SHP77 (cell line): ENCODE measurements around the gene UBE2D1.
A peak's percentile ranks its signal among the peaks of the same experiment; 100 is the strongest.

Experiments
- DNase-seq, 2 experiments: peaks; one replicate each; lab custom pipeline; 2025; lab: John Stamatoyannopoulos, UW

UBE2D1 gene

DNA sequence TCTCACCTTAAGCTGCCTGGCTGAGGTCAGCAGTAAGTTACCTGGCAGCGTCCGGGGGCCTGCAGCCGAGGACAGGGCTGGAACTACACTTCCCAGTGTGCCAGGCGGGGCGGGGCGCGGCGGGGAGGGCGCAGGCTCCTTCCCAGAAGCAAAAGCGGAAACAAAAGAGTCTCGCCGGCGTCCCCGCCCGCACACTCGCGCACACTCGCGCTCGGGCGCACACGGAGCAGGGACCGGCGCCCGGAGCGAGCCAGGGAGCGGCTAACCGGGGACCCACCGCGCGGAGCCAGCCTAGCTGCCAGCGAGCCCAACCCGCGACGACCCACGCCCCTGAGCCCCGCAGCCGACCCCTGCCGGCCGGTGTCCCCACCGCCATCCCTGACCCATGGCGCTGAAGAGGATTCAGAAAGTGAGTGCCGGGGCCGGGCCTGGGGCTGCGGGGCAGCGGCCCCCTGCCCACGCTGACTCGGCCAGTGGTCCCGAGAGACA lies at the start of gene UBE2D1:
UBE2D1 (plus strand) TSS at position 190 of the 489 bp plus-strand sequence; CDS start at position 386, 196 bp downstream.
- DNase-seq: peak; percentile 36 to 72

DNA sequence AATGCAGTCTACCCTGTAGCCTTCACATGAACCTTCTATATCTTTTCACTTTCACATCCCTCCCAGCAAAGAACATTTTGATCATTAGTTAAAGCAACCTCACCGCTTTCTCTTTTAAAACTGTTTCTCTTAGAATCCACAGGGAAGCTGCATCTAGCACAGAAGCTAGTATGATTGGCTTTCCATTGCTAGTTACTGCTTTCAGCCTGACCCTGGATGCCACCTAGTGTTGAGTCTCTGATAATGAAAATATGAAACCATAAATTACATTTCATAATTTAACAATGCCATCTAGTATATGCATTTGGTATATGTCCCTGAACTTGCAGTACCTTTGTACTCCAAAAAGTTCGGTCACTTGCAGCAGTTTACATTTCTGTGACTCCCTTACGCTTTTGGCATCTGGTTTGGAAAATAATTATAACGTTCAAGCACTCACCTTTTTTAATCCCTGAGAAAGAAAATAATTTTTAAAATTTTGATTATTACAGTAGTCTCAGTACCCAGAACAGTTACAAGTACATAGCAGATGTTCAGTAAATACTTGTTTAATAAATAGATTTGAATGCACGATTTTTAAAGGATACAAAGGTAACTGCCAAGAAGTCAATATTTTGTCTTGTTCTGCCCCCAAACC lies 43.1 kb upstream of the UBE2D1 start:
- peak in 1 of 2 experiments; percentile 14 for DNase-seq

DNA sequence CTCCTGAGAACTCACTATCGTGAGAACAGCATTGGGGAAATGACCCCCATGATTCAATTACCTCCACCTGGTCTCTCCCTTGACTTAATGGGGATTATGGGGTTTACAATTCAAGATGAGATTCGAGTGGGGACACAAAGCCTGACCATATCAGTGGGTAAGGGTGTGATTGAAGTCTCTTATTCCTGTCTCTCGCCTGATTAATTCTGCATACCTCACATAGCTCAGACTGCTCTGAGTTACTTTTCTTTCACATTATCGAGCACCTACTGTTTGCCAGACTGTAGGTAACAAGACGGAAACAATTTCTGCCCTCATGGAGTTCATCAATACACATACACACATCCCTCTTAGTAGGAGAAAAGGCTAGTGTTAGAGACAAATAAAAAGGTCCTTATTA lies 40.8 kb upstream of the UBE2D1 start:
- DNase-seq: no peak

DNA sequence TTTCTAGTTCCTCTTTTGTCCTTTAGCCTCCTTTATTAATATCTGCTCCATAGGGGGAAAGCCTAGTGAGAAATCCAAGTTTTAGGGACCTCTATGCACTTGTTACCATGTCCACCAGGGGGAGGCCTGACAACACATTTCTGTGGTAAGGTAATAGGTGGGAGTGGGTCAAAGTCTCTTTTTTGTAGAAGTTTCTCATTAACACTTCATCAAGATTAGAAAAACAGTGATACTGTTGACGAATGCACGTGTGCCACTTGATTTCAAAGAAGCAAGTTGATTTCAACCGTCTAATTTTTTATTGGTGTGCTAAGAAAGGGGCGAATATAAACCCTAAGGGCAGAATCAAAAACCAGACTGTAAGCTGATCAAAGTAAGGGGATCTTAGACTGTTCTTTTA lies 35.2 kb upstream of the UBE2D1 start:
- peak in 1 of 2 experiments; percentile 13 for DNase-seq

DNA sequence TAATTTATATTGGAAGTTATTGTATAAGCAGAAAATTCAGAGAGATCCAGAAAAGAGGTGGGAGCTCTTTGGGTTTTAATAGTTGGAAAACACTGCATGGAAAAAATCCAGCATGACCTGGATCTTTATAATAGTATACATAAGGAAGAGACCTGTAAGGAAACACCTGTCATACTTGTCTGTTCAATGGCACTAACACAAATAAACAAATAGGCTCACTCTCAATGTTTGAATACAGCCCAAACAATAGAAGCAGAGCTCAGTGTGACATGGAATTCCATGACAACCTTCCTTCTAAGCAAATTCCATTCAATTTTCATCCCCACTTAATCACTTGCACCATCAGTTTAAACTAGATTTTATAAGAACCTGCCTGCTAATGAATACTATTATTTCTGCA lies 34.1 kb upstream of the UBE2D1 start:
- DNase-seq: no peak

DNA sequence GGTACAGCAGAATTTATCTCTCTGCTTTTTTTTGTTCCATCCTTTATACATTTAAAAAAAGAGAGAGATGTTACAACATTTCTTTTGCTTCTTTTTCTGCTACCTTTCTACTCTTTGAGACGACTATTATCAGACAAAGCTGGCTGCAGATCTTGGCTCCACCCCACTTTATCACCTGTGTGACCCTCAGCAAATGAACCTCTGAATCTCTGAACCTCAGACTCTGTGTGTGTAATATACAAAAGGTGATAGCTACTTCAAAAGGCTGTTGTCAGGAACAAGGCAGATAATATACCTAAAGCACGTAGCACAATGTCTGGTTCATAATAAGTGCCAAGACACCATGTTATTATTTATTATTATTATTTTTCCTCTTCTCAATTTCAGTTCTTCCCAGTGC lies 32.6 kb upstream of the UBE2D1 start:
- DNase-seq: no peak

DNA sequence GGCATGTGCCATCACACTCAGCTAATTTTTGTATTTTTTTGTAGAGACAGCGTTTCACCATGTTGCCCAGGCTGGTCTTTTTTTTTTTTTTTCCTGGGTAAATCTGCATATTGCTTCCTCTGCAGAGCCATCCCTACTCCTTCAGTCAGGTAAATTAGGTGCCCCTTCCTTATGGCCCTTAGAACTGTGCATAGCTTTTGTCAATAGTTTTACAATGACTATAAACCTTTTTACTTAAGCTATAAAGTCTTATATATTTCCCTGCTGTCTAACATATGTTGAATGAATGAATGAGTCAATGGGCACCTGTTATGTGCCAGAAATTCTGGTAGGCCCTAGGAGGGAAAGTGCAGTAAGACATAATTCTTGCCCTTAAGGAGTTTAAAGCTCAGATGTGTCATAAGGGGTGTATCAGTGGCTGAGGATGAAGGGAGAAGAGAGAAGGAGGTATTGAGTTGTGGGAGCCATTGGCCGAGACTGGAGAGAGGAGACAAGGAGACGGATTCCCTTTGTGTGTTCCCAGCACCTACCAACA lies 30.6 kb upstream of the UBE2D1 start:
- no peak for DNase-seq

DNA sequence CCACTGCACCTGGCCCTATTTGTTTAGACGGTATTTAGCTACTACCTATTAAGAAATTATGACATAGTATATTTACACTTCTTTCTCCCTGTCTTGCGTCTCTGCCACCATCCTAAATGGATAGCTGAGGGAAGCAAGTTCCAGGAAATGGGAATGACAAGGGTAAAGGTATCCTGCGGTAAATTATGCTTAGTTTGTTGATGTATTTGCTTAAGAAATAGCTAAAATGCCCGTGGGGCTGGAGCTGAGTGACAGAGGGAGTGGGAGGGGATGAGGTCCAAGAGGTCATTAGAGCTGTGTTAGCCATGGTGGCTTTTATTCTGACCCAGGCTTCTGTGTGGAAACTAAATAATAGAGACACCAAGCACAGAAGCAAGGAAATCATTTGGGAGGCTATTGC lies 29.0 kb upstream of the UBE2D1 start:
- no peak for DNase-seq

DNA sequence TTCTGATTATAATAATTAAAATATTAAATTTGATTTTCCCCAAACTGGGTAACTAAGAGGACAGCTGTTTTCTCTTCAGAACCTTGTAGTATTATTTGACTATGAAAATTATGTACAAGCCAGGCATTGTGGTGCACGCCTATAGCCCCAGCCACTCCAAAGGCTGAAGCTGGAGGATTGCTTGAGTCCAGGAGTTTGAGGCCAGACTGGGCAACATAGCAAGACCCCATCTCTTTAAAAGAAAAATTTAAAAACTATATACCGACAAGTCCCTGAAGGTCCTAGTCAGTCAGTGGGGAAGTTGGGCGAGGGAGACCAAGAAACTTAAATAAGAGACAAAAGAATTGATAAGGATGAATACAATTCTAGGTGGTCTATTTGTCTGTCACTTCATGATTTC lies 27.1 kb upstream of the UBE2D1 start:
- DNase-seq: no peak

DNA sequence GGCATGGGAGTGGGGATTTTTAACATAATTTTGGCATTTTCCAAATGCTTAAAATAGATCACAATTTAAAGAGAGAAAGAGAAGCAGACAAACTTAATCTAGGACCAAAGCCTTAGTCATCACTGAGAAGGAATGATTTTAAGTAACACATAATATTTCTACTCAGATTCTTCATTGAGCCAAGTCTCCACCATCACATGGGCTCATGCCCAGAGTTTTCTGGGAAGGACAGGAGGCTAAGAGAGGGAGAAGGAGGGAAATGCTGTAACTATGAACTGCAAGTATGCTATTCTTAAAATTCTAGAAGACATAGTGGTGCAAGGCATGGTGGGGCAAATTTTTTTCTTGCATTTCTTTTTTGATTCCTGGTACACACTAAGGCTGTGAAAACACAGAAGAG lies 23.8 kb upstream of the UBE2D1 start:
- DNase-seq: no peak

DNA sequence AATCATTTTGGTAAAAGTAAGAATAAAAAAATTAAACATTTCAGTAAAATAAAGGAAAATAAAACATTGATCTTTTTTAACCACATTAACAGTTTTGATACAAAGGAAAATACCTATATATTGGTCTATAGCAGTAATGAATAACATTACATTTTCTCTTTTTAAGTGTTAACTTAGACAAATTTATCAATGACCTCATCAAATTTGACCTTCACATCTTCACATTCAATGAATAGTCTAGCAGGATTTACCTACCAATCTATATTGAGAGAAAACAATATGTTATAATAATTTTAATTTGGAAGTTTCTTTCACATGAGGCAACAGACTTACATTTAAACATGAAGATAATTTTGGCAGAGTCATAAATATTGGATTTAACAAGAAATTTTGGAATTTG lies 17.9 kb upstream of the UBE2D1 start:
- no peak for DNase-seq

DNA sequence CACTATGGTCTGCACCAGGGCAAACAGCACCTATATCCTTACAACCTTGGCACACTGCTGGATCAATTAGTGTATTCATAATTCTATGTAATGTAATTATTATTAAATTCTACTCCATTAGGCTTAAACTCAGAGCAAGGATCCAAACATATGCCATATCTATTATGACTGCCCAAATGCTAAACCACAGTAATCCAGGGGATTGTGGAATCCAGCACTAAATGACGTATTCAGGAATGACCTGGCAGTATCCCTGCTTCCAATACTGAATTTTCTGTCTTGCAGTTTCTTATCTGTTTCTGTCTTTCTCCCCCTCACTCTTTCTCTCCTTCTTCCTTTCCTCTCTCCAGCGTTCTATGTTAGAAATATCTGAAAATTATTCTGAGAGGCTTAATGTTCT lies 16.5 kb upstream of the UBE2D1 start:
- DNase-seq: no peak

DNA sequence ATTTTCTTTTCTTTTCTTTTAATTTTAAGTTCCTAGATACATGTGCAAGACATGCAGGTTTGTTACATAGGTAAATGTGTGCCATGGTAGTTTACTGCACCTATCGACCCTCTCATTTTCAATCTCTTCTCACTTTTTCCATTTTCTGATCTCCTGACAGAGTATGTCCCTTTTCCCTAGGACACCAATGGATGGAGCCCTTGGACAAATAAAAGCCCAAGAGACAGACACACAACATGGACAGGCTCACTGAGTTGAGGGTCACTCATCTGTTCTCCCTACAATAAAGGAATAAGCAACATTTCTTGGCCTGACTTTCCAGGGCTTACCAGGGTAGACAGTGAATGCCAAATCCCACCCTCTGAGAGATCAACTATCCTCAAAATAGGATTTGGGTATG lies 15.2 kb upstream of the UBE2D1 start:
- DNase-seq: no peak

DNA sequence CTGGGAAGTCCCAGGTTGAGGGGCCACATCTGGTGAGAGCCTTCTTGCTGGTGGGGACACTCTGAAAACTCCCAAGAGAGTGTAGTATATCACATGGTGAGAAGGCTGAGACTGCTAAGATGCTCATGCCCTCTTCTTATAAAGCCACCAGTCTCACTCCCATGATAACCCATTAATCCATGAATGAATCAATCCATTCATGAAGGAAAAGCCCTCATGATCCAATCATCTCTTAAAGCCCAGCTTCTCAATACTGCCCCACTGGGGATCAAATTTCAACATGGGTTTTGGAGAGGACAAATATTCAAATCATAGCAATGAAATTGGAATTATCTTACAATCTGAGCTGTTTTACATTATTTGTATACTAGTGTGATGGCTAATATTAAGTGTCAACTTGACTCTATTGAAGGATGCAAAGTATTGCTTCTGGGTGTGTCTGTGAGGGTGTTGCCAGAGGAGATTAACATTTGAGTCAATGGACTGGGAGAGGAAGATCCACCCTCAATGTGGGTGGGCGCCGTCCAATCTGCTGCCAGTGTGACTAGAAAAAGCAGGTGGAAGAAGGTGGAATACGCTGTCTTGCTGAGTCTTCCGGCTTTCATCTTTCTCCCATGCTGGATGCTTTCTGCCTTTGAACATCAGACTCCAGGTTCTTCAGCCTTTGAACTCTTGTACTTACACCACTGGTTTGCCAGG lies 14.3 kb upstream of the UBE2D1 start:
- DNase-seq: no peak

DNA sequence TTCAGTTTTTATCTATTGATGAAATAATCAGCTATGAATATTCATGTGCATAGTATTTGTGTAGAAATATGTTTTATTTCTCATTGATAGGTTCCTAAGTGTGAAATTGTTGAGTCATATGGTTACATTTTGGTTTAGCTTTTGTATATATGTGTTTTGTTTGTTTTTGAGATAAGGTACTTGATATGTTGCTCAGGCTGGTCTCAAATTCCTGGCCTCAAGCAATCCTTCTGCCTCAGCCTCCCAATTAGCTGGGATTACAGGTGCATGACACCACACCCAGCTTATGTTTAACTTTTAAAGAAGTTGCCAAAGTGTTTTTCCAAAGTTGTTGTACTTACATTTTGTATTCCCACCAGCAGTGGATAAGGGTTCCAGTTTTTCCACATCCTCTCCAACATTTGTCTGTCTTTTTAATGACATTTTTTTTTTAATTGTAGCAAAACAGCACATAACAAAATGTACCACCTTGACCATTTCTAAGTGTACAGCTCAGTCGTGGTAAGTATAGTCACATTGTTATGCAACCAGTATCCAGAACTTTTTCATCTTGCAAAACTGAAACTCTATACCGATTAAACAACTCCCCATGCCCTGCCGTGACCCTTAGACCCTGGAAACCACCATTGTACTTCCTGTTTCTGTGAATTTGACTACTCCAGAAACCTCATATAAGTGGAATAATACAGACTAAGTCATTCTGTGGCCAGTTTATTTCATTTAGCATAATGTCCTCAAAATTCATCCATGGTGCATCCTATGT lies 12.6 kb upstream of the UBE2D1 start:
- no peak for DNase-seq

DNA sequence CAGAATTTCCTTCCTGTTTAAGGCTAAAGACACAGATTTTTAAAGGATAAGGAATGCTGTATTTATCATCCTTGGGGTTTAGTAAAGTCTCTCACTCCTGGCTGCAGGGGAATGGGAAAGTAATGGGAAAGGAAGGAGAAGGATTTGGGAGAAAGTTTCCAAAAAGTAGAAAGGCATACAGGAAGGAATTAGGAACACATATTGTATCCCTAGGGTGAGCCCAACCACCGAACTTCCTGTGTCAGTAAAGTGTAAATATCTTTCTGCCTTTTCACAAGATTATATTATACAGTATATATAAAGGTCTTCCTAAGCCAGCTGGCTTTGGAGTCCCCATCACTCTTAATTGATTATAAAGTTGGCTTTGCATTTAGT lies 12.0 kb upstream of the UBE2D1 start:
- DNase-seq: no peak

DNA sequence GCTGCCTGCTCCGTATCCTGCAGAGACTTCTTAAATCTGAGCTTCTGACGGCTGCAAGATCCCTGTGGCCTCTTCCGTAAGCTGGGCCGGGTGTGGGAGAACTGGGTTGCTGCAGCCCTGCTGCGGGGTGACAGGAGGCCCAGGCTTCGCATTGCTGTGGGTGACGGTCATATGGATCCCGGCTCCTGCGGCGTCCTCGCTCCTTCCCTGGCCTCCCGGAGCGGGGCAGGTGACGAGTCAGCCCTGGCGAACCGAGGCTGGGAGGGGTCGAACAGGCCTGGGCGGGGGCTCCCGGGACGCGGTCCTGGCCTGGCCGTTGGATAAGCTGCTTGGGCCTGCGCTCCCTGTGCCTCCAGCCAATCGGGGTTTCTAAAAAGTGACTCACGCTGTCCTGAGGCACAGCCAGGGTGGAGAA lies 7.8 kb upstream of the UBE2D1 start:
- DNase-seq: no peak

DNA sequence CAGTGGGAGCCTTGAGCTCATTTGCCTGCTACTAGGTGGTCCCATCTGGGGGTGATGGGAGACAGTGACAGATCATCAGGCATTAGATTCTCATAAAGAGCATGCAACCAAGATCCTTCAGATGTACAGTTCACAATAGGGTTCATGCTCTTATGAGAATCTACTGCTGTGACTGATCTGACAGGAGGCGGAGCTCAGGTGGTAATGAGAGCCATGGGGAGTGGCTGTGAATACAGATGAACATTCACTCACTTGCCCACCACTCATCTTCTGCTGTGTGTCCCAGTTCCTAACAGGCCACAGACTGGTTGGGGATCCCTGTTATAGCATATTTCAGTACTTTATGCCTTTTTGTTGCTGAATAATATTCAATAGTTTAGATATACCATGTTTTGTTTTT lies 6.6 kb upstream of the UBE2D1 start:
- DNase-seq: no peak

DNA sequence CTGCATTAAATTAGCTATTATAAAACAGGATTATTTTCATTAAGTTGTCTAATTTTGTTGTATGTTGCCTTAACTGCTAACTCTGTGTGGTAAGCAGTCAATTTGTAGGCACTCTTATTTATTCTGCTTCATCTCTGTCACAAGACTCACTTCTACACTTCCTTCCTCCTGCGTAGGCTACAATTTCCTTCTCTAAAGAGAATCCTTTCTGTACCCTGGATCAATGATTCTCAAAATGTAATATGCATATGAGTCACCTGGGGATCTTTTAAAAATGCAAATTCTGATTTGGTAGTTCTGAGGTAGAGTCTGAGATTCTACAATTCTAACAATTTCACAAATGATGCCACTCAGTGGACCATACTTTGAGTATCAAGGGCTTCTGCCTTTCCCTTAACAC lies 4.4 kb upstream of the UBE2D1 start:
- DNase-seq: no peak

DNA sequence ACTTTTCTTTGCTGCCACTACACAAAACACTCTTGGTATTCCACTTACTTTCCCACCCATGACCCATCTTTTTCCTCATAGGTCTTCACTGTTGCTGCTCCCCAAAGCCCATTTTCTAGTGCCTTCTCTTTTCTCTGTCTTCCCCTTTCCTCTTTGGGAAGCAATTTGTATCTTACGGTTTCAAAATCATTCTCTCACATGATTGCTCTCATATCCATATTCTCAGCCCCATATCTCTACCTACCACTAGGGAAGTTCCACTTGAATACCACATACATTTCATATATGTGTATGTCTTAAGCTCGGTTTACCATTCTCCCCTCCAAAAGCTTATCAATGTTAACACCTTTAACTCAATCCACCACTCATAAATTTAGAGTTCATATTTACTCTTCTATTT lies 3.2 kb upstream of the UBE2D1 start:
- no peak for DNase-seq

DNA sequence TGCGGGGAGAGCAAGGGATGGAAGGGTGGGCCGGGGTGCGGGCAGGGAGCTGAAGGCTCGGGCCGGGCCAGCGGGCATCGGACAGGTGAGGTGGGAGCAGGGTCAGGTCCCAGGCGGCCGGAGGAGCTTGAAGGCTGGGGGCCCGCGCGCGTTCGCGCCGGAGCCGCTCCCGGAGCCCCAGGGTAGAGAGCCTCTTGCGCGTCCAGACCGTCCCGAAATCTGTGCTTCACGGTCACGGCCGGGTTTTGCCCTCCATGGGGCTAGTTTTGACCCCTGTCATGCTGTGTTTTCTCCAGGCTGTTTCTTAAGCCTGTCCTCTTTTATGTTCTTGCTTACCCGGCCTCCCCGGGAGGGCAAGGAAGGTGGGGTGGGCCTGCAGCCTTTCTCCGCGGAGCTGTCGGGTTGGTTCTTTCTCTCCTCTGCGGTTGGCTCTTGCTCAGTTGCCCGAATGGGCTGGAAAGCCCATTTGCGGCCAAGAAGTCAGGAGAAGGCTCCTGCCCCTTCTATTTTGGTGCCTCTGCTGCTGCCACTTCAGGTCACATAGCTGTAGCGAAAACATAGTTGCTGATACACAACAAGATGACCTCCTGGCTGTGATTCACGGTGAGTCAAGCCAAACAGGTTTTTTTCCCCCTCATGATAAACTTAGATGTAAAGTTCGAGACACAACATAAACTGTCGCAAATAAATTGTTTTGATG lies 650 bp downstream of the UBE2D1 start:
- no peak for DNase-seq

DNA sequence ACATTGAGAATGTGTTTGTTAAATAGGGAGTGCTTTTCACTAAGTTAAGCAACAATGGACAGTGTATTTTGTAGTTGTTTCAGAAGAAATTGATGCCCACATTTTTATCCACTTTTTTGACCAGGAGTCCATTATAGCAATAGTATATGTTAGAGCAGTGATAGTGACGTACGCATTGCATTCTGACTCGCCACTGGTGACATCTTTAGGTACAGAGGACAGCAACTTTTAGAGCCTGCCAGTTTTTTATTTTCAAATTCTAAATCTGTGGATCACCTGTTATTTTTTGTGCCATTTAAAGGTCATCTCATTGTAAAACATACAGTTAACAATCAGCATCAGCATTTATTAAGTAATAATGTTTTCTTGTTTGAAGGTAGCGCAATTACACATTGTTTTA lies 1.4 kb downstream of the UBE2D1 start:
- DNase-seq: no peak
